Panc1 (cell line): Measurements from ENCODE around the gene BTBD17. TPM values are rescaled to one million over a fixed set of nuclear protein-coding genes. Genes with fewer than 3 reads are reported as not detected.
A peak's percentile ranks its signal among the peaks of the same experiment; 100 is the strongest.

Experiments
- ATAC-seq: fragments of 200-7000 bp; cut with Tn5 transposase; 2 replicates; pipeline ENCODE4 v1.9.1; 2020; ENCODE audit warnings: mild to moderate bottlenecking, moderate library complexity
- BruUV-seq: library from RNA; stranded (reverse); fragments of 400-500 nt; replicated peaks from 2 replicates; lab custom pipeline; 2021; lab: Mats Ljungman, UMichigan
- CTCF ChIA-PET: fragments of 300-600 bp; sonication (Branson Sonifier 250); formaldehyde crosslinking; loops from one replicate; lab custom pipeline; 2022; ENCODE audit warnings: antibody characterized with exemption; lab: Charles Lee
- POLR2A ChIA-PET: fragments of 300-600 bp; sonication (Branson Sonifier 250); formaldehyde crosslinking; loops from one replicate; lab custom pipeline; 2022; ENCODE audit warnings: antibody characterized with exemption; lab: Charles Lee
- DNase-seq: peaks from one replicate; pipeline ENCODE4 v3.0.0-alpha.2; 2010; ENCODE audit warnings: low read depth, low spot score
- H3K27ac ChIP-seq: 2 replicates; pipeline ENCODE4 v1.5.1; 2011; ENCODE audit warnings: mild to moderate bottlenecking, low read length, inconsistent platforms
- H3K27me3 ChIP-seq: fragments of 200-500 bp; sonication (Bioruptor generic); 2 replicates; pipeline ENCODE4 v1.6.0; 2014; ENCODE audit warnings: low read length, inconsistent platforms; ENCODE audit not compliant: control insufficient read depth, insufficient read depth
- H3K36me3 ChIP-seq: fragments of 200-500 bp; sonication (Bioruptor generic); 2 replicates; pipeline ENCODE4 v1.5.1; 2014; ENCODE audit warnings: inconsistent platforms, mild to moderate bottlenecking, low read length, moderate library complexity; ENCODE audit not compliant: control insufficient read depth, insufficient read depth
- H3K4me1 ChIP-seq: 2 replicates; pipeline ENCODE4 v1.5.1; 2011; ENCODE audit warnings: inconsistent platforms, mild to moderate bottlenecking, low read length, moderate library complexity; ENCODE audit not compliant: control insufficient read depth, insufficient read depth
- H3K4me3 ChIP-seq, 2 experiments: 2 replicates each; pipeline ENCODE4 v1.5.1; 2011 to 2012; ENCODE audit warnings: low read depth in 2 of 2, low read length in 2 of 2, mild to moderate bottlenecking in 2 of 2, inconsistent platforms in 1 of 2, moderate library complexity in 1 of 2
- H3K9me3 ChIP-seq: fragments of 200-500 bp; sonication (Bioruptor generic); 2 replicates; pipeline ENCODE4 v1.5.1; 2014; ENCODE audit warnings: low read depth, mild to moderate bottlenecking, inconsistent platforms, low read length, moderate library complexity; ENCODE audit not compliant: control insufficient read depth, insufficient read depth
- POLR2AphosphoS5 ChIP-seq: IDR thresholded peaks from 2 replicates; pipeline ENCODE4 v1.6.1; 2012; ENCODE audit warnings: mild to moderate bottlenecking, low read depth, low read length, moderate library complexity
- SIN3A ChIP-seq: IDR thresholded peaks from 2 replicates; pipeline ENCODE4 v1.6.1; 2012; ENCODE audit warnings: low read depth, mild to moderate bottlenecking, low read length, moderate library complexity, borderline replicate concordance; ENCODE audit not compliant: insufficient read depth
- TCF7L2 ChIP-seq: IDR thresholded peaks from 2 replicates; pipeline ENCODE4 v1.6.1; 2011; ENCODE audit warnings: mild to moderate bottlenecking, low read depth, low read length, inconsistent platforms
- in situ Hi-C: cut with HindIII; loops from 2 replicates; pipeline ENCODE4 v1.10.0; 2016; ENCODE audit warnings: low sequenced_read_pairs, low pct_unique_long_range_greater_than_20kb
- intact Hi-C: fragments of 100-400 bp; cut with micrococcal nuclease; formaldehyde crosslinking; loops from one replicate; pipeline ENCODE4 v1.10.0; 2022; ENCODE audit not compliant: unreplicated experiment
- total RNA-seq: library from RNA; stranded (reverse); gene quantifications from one replicate; pipeline ENCODE4 v1.2.1, GENCODE V29; 2021; ENCODE audit not compliant: unreplicated experiment
- TF ChIP-seq, protein P1 (sequence below), 2 experiments: IDR thresholded peaks; 2 replicates each; pipeline ENCODE4 v1.6.1; 2011 to 2012; ENCODE audit warnings: low read depth in 2 of 2, control low read depth in 1 of 2, low read length in 1 of 2, mild to moderate bottlenecking in 1 of 2, moderate library complexity in 1 of 2; ENCODE audit not compliant: insufficient read depth in 1 of 2
- TF ChIP-seq, protein P2 (sequence below): fragments of 450-650 bp; IDR thresholded peaks from 2 replicates; pipeline ENCODE4 v1.5.1; 2017; ENCODE audit warnings: mild to moderate bottlenecking

The BTBD17 gene
- total RNA-seq, 1 experiment from 2014 or later = not detected

DNA sequence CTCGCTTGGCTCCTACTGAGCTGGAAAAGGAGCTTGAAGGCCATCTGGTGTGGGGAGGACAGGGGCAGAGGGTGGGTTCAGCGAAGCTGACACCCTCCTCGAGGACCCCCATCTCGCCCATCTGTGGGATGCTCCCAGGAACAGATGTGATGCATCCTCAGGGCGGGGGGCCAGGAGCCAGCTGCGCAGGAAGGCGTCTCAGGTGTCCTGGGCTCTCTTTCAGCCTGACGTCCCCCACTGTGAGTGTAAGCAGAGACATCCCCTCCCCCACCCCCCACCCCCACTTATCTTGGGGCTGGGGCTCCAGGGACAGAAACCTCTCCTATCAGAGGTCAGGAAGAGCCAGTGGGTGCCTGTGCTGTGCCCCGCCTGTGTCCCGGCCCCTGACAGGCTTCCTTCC is 19.4 kb downstream of the BTBD17 start:
- H3K27ac ChIP-seq = no peak overlapping the region
- H3K4me3 ChIP-seq = no peak overlapping the region
- H3K27me3 ChIP-seq = no peaks in the 10 kb centered on the region; the same call in 1 of the 2 replicates
- intact Hi-C loops = no loop called here
- no peak for TF ChIP-seq POLR2AphosphoS5
- TF ChIP-seq, protein P1, sequence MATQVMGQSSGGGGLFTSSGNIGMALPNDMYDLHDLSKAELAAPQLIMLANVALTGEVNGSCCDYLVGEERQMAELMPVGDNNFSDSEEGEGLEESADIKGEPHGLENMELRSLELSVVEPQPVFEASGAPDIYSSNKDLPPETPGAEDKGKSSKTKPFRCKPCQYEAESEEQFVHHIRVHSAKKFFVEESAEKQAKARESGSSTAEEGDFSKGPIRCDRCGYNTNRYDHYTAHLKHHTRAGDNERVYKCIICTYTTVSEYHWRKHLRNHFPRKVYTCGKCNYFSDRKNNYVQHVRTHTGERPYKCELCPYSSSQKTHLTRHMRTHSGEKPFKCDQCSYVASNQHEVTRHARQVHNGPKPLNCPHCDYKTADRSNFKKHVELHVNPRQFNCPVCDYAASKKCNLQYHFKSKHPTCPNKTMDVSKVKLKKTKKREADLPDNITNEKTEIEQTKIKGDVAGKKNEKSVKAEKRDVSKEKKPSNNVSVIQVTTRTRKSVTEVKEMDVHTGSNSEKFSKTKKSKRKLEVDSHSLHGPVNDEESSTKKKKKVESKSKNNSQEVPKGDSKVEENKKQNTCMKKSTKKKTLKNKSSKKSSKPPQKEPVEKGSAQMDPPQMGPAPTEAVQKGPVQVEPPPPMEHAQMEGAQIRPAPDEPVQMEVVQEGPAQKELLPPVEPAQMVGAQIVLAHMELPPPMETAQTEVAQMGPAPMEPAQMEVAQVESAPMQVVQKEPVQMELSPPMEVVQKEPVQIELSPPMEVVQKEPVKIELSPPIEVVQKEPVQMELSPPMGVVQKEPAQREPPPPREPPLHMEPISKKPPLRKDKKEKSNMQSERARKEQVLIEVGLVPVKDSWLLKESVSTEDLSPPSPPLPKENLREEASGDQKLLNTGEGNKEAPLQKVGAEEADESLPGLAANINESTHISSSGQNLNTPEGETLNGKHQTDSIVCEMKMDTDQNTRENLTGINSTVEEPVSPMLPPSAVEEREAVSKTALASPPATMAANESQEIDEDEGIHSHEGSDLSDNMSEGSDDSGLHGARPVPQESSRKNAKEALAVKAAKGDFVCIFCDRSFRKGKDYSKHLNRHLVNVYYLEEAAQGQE (IDR thresholded peaks at IDR 0.05; ENCODE audit: insufficient read depth in 1 of 2, low read depth in 2 of 2, low read length in 1 of 2) = no peak
- TF ChIP-seq, protein P2, sequence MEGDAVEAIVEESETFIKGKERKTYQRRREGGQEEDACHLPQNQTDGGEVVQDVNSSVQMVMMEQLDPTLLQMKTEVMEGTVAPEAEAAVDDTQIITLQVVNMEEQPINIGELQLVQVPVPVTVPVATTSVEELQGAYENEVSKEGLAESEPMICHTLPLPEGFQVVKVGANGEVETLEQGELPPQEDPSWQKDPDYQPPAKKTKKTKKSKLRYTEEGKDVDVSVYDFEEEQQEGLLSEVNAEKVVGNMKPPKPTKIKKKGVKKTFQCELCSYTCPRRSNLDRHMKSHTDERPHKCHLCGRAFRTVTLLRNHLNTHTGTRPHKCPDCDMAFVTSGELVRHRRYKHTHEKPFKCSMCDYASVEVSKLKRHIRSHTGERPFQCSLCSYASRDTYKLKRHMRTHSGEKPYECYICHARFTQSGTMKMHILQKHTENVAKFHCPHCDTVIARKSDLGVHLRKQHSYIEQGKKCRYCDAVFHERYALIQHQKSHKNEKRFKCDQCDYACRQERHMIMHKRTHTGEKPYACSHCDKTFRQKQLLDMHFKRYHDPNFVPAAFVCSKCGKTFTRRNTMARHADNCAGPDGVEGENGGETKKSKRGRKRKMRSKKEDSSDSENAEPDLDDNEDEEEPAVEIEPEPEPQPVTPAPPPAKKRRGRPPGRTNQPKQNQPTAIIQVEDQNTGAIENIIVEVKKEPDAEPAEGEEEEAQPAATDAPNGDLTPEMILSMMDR = no peak
- TF ChIP-seq TCF7L2 = no peak
- no peak for TF ChIP-seq SIN3A
- no TSS peak for BruUV-seq
- in situ Hi-C loops = no loop called here
- CTCF ChIA-PET = no interaction called here
- H3K9me3 ChIP-seq = no peaks in the 10 kb centered on the region
- no peaks in the 10 kb centered on the region for H3K36me3 ChIP-seq
- POLR2A ChIA-PET = no interaction called here
- no peaks in the 10 kb centered on the region for H3K4me1 ChIP-seq
- no peak for DNase-seq
- no peak for ATAC-seq

GRCh38 chr17:74340470-74341023 is 21.1 kb downstream of the BTBD17 start:
- H3K9me3 ChIP-seq = no peaks in the 10 kb centered on the region
- H3K27ac ChIP-seq = no peak overlapping the region
- POLR2A ChIA-PET = no interaction called here
- in situ Hi-C loops (no loop called here), intact Hi-C loops (no loop called here)
- TF ChIP-seq POLR2AphosphoS5 = no peak
- TF ChIP-seq TCF7L2 = no peak
- TF ChIP-seq, protein P2 = no peak
- TF ChIP-seq, protein P1 (IDR thresholded peaks at IDR 0.05; ENCODE audit: insufficient read depth in 1 of 2, low read depth in 2 of 2, low read length in 1 of 2) = no peak
- no peak for TF ChIP-seq SIN3A
- peak; percentile 54; the same call in 1 of the 2 replicates for ATAC-seq
- BruUV-seq = no TSS peak
- no peaks in the 10 kb centered on the region for H3K36me3 ChIP-seq
- CTCF ChIA-PET = interaction anchor here (0.7 kb wide), 1 partner anchor 11 kb away, joined by 3 read pairs; no protein-coding TSS in a partner anchor
- no peaks in the 10 kb centered on the region; the same call in 1 of the 2 replicates for H3K27me3 ChIP-seq
- no peaks in the 10 kb centered on the region for H3K4me1 ChIP-seq
- no peak overlapping the region for H3K4me3 ChIP-seq
- DNase-seq = no peak
